H9 (cell line): Measurements from ENCODE around the gene KAT8. TPM values are rescaled to one million over a fixed set of nuclear protein-coding genes. Genes with fewer than 3 reads are reported as not detected.

Experiments used
- DNase-seq: peaks from one replicate; pipeline ENCODE4 v3.0.0-alpha.2; 2017
- H2AFZ ChIP-seq: one replicate; pipeline ENCODE4 v1.6.1; 2013; ENCODE audit warnings: mild to moderate bottlenecking, low read length, control low read depth, moderate library complexity
- H2AK5ac ChIP-seq: 2 replicates; pipeline ENCODE4 v1.6.1; 2013; ENCODE audit warnings: low read length, control low read depth, mixed read lengths; ENCODE audit not compliant: insufficient read length
- H2BK120ac ChIP-seq: one replicate; pipeline ENCODE4 v1.6.1; 2013; ENCODE audit warnings: low read depth, mild to moderate bottlenecking, low read length, control low read depth, inconsistent platforms; ENCODE audit not compliant: poor library complexity, severe bottlenecking
- H2BK12ac ChIP-seq: 2 replicates; pipeline ENCODE4 v1.6.1; 2013; ENCODE audit warnings: low read length, control low read depth, mixed read lengths, low read depth; ENCODE audit not compliant: insufficient read length
- H2BK15ac ChIP-seq: 2 replicates; pipeline ENCODE4 v1.6.1; 2013; ENCODE audit warnings: low read depth, low read length, control low read depth
- H2BK20ac ChIP-seq: one replicate; pipeline ENCODE4 v1.6.1; 2013; ENCODE audit warnings: low read depth, mild to moderate bottlenecking, low read length, control low read depth, inconsistent platforms; ENCODE audit not compliant: poor library complexity, severe bottlenecking
- H2BK5ac ChIP-seq: 2 replicates; pipeline ENCODE4 v1.6.1; 2013; ENCODE audit warnings: low read length, control low read depth, mixed read lengths; ENCODE audit not compliant: insufficient read length
- H3K14ac ChIP-seq: 2 replicates; pipeline ENCODE4 v1.6.1; 2013; ENCODE audit warnings: low read length, control low read depth; ENCODE audit not compliant: insufficient read depth
- H3K18ac ChIP-seq: 2 replicates; pipeline ENCODE4 v1.6.1; 2013; ENCODE audit warnings: low read depth, mild to moderate bottlenecking, mixed read lengths, low read length, control low read depth; ENCODE audit not compliant: insufficient read length
- H3K23ac ChIP-seq: 2 replicates; pipeline ENCODE4 v1.6.1; 2013; ENCODE audit warnings: low read length, control low read depth, mixed read lengths, low read depth; ENCODE audit not compliant: insufficient read length
- H3K23me2 ChIP-seq: 2 replicates; pipeline ENCODE4 v1.6.1; 2013; ENCODE audit warnings: low read depth, mild to moderate bottlenecking, mixed read lengths, low read length, control low read depth; ENCODE audit not compliant: insufficient read length, poor library complexity, severe bottlenecking
- H3K27ac ChIP-seq: 2 replicates; pipeline ENCODE4 v1.5.1; 2013; ENCODE audit warnings: low read length, control low read depth, mixed read lengths, low read depth; ENCODE audit not compliant: insufficient read length
- H3K27me3 ChIP-seq: 2 replicates; pipeline ENCODE4 v1.6.1; 2013; ENCODE audit warnings: low read length, control low read depth, inconsistent platforms; ENCODE audit not compliant: insufficient read depth
- H3K4ac ChIP-seq: 2 replicates; pipeline ENCODE4 v1.6.1; 2013; ENCODE audit warnings: low read depth, mild to moderate bottlenecking, control low read depth, inconsistent platforms, low read length, moderate library complexity
- H3K4me1 ChIP-seq: 2 replicates; pipeline ENCODE4 v1.6.1; 2013; ENCODE audit warnings: low read length, control low read depth, inconsistent platforms; ENCODE audit not compliant: insufficient read depth
- H3K4me2 ChIP-seq: 2 replicates; pipeline ENCODE4 v1.6.1; 2013; ENCODE audit warnings: low read length, control low read depth, mixed read lengths; ENCODE audit not compliant: insufficient read length, insufficient read depth
- H3K56ac ChIP-seq: 2 replicates; pipeline ENCODE4 v1.6.1; 2013; ENCODE audit warnings: low read depth, mild to moderate bottlenecking, mixed read lengths, low read length, control low read depth; ENCODE audit not compliant: insufficient read length
- H3K79me1 ChIP-seq: 2 replicates; pipeline ENCODE4 v1.6.1; 2013; ENCODE audit warnings: low read depth, mild to moderate bottlenecking, moderate library complexity, low read length, control low read depth, inconsistent platforms; ENCODE audit not compliant: insufficient read depth, poor library complexity, severe bottlenecking
- H3K79me2 ChIP-seq: 2 replicates; pipeline ENCODE4 v1.6.1; 2013; ENCODE audit warnings: low read length, control low read depth, inconsistent platforms; ENCODE audit not compliant: insufficient read depth
- H3K9ac ChIP-seq: 2 replicates; pipeline ENCODE4 v1.6.1; 2013; ENCODE audit warnings: low read length, control low read depth, mixed read lengths; ENCODE audit not compliant: insufficient read length; ENCODE audit errors: extremely low read depth
- H3K9me3 ChIP-seq: one replicate; pipeline ENCODE4 v1.6.1; 2013; ENCODE audit warnings: low read depth, low read length, inconsistent platforms; ENCODE audit not compliant: control insufficient read depth
- H3T11ph ChIP-seq: one replicate; pipeline ENCODE4 v1.6.1; 2013; ENCODE audit warnings: mild to moderate bottlenecking, low read length, control low read depth, inconsistent platforms
- H4K20me1 ChIP-seq: one replicate; pipeline ENCODE4 v1.6.1; 2013; ENCODE audit not compliant: control insufficient read depth, insufficient read length, insufficient read depth
- H4K5ac ChIP-seq: 2 replicates; pipeline ENCODE4 v1.6.1; 2013; ENCODE audit warnings: low read depth, mild to moderate bottlenecking, mixed read lengths, low read length, control low read depth; ENCODE audit not compliant: insufficient read length
- H4K8ac ChIP-seq: replicated peaks from 2 replicates; pipeline ENCODE4 v1.6.1; 2013; ENCODE audit warnings: low read length, control low read depth, mixed read lengths, low read depth; ENCODE audit not compliant: insufficient read length
- H4K91ac ChIP-seq: 2 replicates; pipeline ENCODE4 v1.6.1; 2013; ENCODE audit warnings: low read depth, mild to moderate bottlenecking, moderate library complexity, mixed read lengths, low read length, control low read depth; ENCODE audit not compliant: insufficient read length
- H3K27ac Mint-ChIP-seq, 3 experiments: 2 replicates in 2 of 3; 3 replicates in 1 of 3; pipeline ENCODE4 v1.8.0; 2020 to 2021; ENCODE audit warnings: mixed read lengths in 3 of 3, mild to moderate bottlenecking in 1 of 3, moderate library complexity in 1 of 3
- H3K27me3 Mint-ChIP-seq: 2 replicates; pipeline ENCODE4 v1.8.0; 2021; ENCODE audit warnings: low read depth, mild to moderate bottlenecking, moderate library complexity, mixed read lengths
- H3K36me3 Mint-ChIP-seq, 3 experiments: 2 replicates in 2 of 3; 3 replicates in 1 of 3; pipeline ENCODE4 v1.8.0; 2020 to 2021; ENCODE audit warnings: low read depth in 3 of 3, mixed read lengths in 3 of 3; ENCODE audit not compliant: insufficient read depth in 1 of 3
- H3K4me1 Mint-ChIP-seq, 2 experiments: 2 replicates each; pipeline ENCODE4 v1.8.0; 2020; ENCODE audit warnings: mixed read lengths in 2 of 2
- H3K4me3 Mint-ChIP-seq, 2 experiments: 2 replicates in 1 of 2; 3 replicates in 1 of 2; pipeline ENCODE4 v1.8.0; 2020 to 2021; ENCODE audit warnings: mild to moderate bottlenecking in 2 of 2, mixed read lengths in 2 of 2, moderate library complexity in 1 of 2
- H3K9me3 Mint-ChIP-seq, 2 experiments: 2 replicates in 1 of 2; 3 replicates in 1 of 2; pipeline ENCODE4 v1.8.0; 2020; ENCODE audit warnings: mild to moderate bottlenecking in 2 of 2, mixed read lengths in 2 of 2, moderate library complexity in 1 of 2
- WGBS: extraction: QIAGEN DNeasy Blood & Tissue Kit; methylation state at CpG from one replicate; pipeline ENCODE4 v1.1.7; 2013; ENCODE audit warnings: missing lambda C conversion rate, low lambda C conversion rate, mixed read lengths; ENCODE audit not compliant: insufficient read length; ENCODE audit errors: extremely low coverage; 5-methylcytosine and 5-hydroxymethylcytosine counted together
- total RNA-seq: library from RNA; stranded (reverse); gene quantifications from 2 replicates; pipeline ENCODE4 v1.2.1, GENCODE V29; 2021
- TF ChIP-seq, protein P1 (sequence below): fragments of 200-600 bp; sonication (generic); conservative IDR thresholded peaks from 3 replicates; pipeline ENCODE4 v1.8.0; 2021; ENCODE audit warnings: antibody characterized with exemption, mild to moderate bottlenecking

Gene KAT8
- total RNA-seq, 1 experiment from 2014 or later, result 52.1 TPM

DNA sequence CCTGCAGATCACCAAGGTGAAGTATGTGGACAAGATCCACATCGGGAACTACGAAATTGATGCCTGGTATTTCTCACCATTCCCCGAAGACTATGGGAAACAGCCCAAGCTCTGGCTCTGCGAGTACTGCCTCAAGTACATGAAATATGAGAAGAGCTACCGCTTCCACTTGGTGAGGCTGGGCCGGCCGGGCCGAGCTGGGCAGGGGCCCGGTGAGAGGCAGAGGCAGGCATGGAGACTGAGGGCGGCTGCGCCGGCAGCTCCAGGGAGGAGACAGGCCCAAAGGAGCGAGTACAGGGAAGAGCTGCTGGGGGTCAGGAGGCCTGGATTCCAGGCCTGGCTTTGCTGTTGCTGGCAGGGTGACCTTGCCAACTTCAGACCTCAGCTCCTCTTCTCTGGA is 9.7 kb downstream of the KAT8 start:
- no peak overlapping the region for H2AFZ ChIP-seq
- Mint-ChIP-seq H3K36me3 (peaks cover 20 to 43% (median 40%) of the 10 kb centered on the region in 3 experiments; a peak in 6 of 7 replicates), H3K4me1 (peaks cover 16 to 17% of the 10 kb centered on the region in 2 experiments), H3K4me3 (no peak overlapping the region), H3K9me3 (no peaks in the 10 kb centered on the region), H3K27ac (peak overlapping the region in 1 of 3 experiments; percentile 73; a peak in 2 of 7 replicates), H3K27me3 (no peaks in the 10 kb centered on the region)
- no peak overlapping the region for H3K4me2 ChIP-seq
- H3K23ac ChIP-seq, result no peak overlapping the region
- H4K8ac ChIP-seq, result no peak overlapping the region
- no peaks in the 10 kb centered on the region for H4K20me1 ChIP-seq
- no peaks in the 10 kb centered on the region for H3K9me3 ChIP-seq
- no peaks in the 10 kb centered on the region for H3K79me1 ChIP-seq
- H3K9ac ChIP-seq, result no peak overlapping the region
- H3K14ac ChIP-seq, result no peak overlapping the region
- H3K4me1 ChIP-seq, result peaks cover 4% of the 10 kb centered on the region; the same call in 1 of the 2 replicates
- H2BK15ac ChIP-seq, result no peak overlapping the region
- H2BK12ac ChIP-seq, result no peak overlapping the region
- H2BK5ac ChIP-seq, result no peak overlapping the region
- H2AK5ac ChIP-seq, result no peak overlapping the region
- no peaks in the 10 kb centered on the region for H3K23me2 ChIP-seq
- H3K27ac ChIP-seq, result no peak overlapping the region
- H2BK20ac ChIP-seq, result no peak overlapping the region
- H3K79me2 ChIP-seq, result no peaks in the 10 kb centered on the region
- H3T11ph ChIP-seq, result no peak overlapping the region
- no CpG with 5 or more reads among the region's 13 CpGs for WGBS
- no peak overlapping the region for H3K56ac ChIP-seq
- TF ChIP-seq, protein P1, sequence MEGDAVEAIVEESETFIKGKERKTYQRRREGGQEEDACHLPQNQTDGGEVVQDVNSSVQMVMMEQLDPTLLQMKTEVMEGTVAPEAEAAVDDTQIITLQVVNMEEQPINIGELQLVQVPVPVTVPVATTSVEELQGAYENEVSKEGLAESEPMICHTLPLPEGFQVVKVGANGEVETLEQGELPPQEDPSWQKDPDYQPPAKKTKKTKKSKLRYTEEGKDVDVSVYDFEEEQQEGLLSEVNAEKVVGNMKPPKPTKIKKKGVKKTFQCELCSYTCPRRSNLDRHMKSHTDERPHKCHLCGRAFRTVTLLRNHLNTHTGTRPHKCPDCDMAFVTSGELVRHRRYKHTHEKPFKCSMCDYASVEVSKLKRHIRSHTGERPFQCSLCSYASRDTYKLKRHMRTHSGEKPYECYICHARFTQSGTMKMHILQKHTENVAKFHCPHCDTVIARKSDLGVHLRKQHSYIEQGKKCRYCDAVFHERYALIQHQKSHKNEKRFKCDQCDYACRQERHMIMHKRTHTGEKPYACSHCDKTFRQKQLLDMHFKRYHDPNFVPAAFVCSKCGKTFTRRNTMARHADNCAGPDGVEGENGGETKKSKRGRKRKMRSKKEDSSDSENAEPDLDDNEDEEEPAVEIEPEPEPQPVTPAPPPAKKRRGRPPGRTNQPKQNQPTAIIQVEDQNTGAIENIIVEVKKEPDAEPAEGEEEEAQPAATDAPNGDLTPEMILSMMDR, result no peak
- H2BK120ac ChIP-seq, result no peak overlapping the region
- H3K4ac ChIP-seq, result no peak overlapping the region
- no peak overlapping the region for H4K5ac ChIP-seq
- H4K91ac ChIP-seq, result no peak overlapping the region
- H3K18ac ChIP-seq, result no peak overlapping the region
- no peak for DNase-seq
- H3K27me3 ChIP-seq, result no peaks in the 10 kb centered on the region
